Non-pigmented ciliary epithelial cell (primary cell): ENCODE measurements around the gene PDX1.

Experiments
- DNase-seq: peaks from one replicate; pipeline ENCODE4 v3.0.0-alpha.2; 2010; ENCODE audit warnings: low read depth

Gene PDX1

GRCh38 chr13:27970382-27971235 lies 50.8 kb downstream of the PDX1 start:
- no peak for DNase-seq

- no peak for DNase-seq
Observed at GRCh38 chr13:27971236-27971645, 51.4 kb downstream of the PDX1 start.

- DNase-seq: no peak
Observed at GRCh38 chr13:27971776-27972477, 52.1 kb downstream of the PDX1 start.

GRCh38 chr13:27972478-27972820 lies 52.6 kb downstream of the PDX1 start:
- no peak for DNase-seq

- no peak for DNase-seq
Observed at GRCh38 chr13:27973291-27973690, 53.5 kb downstream of the PDX1 start.

GRCh38 chr13:27973961-27974662 lies 54.3 kb downstream of the PDX1 start:
- DNase-seq: no peak
